Activated CD4-positive, alpha-beta T cell treated with anti-CD3 and anti-CD28 coated beads, Interleukin-2, amount 50 U/mL, for 4 hours (primary cell): Measurements from ENCODE around the gene FHIT.

Experiments
- DNase-seq, 2 experiments: peaks; one replicate each; pipeline ENCODE4 v3.0.0-alpha.2; 2020

Gene FHIT

DNA sequence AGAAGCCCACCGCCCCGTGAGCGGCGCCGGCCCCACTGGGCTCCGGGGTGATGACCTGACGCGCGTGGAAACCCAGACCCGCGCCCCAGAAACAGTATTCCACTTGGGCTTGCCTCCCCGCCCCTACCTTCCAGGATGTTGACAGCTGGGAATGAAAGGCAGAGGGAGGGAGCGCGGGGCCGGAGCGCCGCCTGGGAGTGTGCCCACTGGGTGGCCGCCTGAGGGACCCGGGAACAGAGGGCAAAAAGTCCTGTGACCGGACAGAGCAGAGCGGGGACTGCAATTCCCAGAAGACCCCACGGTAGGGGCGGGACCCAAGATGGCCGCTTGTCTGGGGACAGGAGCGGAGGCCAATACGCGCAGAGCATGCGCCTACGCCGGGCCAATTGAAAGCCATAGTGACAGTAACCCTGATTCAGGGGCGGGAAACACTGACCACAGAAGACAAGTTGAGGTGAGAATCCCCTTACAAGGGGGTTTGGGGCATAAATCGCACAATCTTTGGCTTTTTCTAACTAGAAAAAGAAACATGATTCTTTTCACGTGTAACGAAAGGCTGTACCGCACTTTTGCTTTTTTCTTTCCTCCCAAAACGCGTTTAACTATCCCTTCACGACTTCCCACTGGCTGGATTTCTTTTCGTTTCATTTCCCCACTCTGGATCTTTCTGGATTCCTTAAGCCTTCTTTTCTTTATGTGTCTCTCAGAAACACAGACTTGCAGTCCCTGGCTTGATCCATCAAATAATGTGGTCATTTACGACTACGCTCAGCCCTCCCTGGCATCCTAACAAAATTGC lies at the start of gene FHIT:
TSS of gene FHIT (minus strand) at position 279 of the 799 bp plus-strand sequence.
- peak; percentile 86 to 87 for DNase-seq

GRCh38 chr3:61300786-61301185 lies 49.5 kb upstream of the FHIT start:
- no peak for DNase-seq

GRCh38 chr3:61300006-61300380 lies 48.7 kb upstream of the FHIT start:
- DNase-seq = no peak

DNA sequence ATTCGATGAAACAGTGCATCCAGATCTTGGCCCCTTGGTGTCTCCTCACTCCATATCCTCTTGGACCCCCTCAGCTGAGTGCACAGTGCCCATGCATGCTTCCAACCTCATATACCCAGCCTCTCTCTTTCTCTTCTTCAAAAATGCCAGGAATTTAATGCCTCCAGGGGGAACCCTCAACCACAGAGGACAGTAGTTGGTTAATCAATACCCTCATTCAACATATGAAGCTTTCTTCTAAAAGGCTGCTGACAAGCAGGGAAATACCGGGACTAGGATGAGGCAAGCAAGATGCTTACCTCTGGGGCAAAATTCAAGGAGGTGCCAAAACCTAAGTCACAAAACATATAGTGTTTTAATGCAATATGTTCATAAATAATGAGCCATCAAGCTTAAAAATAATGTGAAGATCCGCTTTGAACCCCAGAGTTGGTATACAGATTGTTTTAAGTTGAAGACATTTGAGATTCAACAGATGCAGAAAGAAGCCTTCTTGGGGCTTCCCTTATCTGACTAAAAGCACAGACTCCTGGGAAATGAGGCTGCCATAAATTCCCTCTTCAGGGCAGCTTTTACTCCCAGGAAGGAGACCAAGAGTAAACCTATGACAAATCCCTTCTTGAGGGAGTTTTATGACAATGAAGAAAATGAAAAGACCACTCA lies 48.2 kb upstream of the FHIT start:
- no peak for DNase-seq

- no peak for DNase-seq
These were observed 46.6 kb upstream of the FHIT start for GRCh38 chr3:61297821-61298220.

GRCh38 chr3:61288446-61288845 lies 37.2 kb upstream of the FHIT start:
- DNase-seq = no peak

DNA sequence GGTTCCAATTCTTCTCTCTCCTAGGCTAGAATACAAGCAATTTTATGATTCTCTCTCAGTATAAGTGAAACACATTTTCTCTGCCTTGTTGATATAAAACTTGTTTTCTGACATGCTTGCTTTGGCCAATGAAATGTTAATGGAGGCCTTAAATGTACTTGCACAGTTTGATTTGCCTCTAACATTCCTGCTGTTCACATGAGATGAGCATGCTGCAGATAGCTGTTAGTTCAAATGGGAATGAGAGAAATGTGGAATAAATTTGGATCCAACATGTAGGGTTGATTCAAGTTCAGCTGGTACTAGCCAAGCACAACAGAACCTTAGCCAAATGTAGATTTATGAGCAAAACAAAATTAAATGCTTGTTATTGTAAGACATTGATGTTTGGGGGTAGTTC lies 32.6 kb upstream of the FHIT start:
- no peak for DNase-seq

DNA sequence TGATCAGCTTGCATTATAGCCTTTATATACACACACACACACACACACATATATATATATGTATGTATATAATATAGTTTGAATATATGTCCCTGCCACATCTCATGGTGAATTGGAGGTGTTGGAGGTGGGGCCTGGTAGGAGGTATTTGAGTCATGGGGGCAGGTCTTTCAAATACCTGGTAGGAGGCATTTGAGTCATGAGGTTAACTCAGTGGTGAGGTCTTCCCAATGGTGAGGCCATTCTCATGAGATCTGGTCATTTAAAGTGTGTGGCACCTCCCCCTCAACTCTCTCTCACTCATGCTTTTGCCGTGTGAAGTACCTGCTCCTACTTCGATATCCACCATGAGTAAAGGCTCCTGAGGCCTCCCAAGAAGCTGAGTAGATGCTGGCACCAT lies 27.5 kb upstream of the FHIT start:
- DNase-seq = no peak

- DNase-seq = no peak
These were observed 26.2 kb upstream of the FHIT start for GRCh38 chr3:61277411-61277810.

DNA sequence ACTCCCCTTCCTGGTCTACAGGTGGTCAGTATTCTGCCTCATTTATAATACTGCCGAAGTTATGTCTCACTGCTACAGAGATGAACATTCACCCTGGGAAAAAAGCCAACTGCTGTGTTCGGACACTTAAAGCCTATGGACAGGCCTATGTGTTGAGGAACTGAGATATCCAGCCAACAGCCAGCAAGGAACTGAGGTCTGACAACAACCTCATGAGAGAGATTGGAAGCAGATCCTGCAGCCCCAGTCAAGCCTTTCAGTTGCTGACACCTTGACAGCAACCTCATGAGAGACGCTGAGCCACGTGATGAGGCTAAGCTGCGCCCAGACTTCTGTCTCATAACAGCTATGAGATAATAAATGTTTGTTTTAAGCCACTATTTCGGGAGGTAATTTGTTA lies 18.2 kb upstream of the FHIT start:
- no peak for DNase-seq

GRCh38 chr3:61268644-61269043 lies 17.4 kb upstream of the FHIT start:
- no peak for DNase-seq

DNA sequence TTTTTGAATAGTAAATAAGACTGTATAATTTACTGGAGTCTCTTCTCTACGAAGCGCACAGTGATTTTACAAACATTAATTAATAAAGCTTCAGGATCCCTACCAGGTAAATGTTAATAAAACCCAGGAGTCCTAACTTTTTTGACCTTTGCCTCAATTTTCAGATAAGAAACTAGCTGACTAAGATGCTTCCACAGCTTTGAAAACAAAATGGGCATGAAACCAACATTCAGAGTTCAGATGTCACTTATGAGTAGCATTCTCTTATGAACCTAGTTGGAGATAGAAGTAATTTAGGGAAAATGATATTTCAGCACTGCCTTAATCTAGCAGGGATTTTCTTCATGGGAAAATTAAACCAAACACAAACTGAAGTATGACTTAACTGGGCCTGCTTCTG lies 13.0 kb upstream of the FHIT start:
- no peak for DNase-seq

DNA sequence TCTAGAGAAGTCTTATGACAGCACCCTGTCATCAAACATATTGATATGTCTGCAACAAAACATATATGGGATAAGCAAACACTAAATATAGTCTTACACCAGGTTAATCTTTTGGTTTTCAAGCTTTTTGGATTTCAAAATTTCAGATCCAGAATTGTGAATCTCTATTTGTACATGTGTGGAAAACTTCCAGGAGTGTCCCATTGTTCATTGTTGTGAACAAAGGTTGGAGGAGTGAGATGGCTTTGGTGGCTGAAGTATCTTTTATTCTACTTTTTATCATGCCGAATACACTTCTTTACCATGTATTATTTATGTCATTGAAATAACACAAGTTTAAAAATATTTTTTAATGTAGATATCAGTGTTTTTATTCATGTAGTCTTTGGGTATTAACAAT lies 5.9 kb upstream of the FHIT start:
- no peak for DNase-seq

- DNase-seq = no peak
These were observed 2.5 kb upstream of the FHIT start for GRCh38 chr3:61253756-61254155.

GRCh38 chr3:61252836-61253235 lies 1.6 kb upstream of the FHIT start:
- DNase-seq = no peak

GRCh38 chr3:61250784-61251173 lies 473 bp downstream of the FHIT start:
- DNase-seq = no peak

- no peak for DNase-seq
These were observed 2.8 kb downstream of the FHIT start for GRCh38 chr3:61248496-61248895.

- DNase-seq = no peak
These were observed 4.1 kb downstream of the FHIT start for GRCh38 chr3:61247191-61247590.

GRCh38 chr3:61239871-61240270 lies 11.4 kb downstream of the FHIT start:
- DNase-seq = no peak

DNA sequence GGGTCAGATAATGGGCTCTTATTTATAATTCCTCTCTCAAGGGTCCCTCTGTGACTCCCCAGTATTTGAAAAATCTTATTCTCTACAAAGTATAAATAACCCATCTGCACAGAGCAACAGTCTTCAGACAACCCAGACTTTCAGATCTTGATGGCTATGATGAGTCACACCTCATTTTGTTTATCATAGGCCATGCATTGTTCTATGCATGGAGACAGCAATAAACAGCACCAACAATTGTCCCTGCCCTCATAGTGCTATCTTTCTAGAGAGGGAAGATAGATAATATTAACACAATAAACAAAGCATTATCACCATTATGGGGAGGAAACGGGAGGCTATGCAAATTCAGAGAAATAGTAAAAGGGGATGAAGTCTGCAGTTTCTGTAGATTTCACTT lies 13.4 kb downstream of the FHIT start:
- DNase-seq = no peak

DNA sequence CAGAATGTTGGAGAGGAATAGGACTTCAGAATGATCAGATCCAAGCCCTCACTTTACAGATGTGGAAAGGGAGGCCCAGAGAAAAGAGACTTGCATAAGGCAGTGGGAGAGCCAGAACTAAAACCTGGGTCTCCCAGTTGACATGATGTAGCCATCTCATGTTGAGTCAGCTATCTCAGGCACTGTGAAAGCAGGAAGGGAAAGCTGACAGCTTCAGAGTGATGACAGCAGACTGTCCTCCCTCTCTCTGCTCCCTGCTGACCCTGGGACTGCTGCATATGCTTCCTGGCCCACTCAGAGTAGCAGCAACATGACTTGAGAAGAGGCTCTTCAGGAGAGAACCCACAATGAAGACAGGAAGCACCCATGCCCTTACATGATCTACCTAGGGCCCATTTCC lies 14.7 kb downstream of the FHIT start:
- DNase-seq = no peak

DNA sequence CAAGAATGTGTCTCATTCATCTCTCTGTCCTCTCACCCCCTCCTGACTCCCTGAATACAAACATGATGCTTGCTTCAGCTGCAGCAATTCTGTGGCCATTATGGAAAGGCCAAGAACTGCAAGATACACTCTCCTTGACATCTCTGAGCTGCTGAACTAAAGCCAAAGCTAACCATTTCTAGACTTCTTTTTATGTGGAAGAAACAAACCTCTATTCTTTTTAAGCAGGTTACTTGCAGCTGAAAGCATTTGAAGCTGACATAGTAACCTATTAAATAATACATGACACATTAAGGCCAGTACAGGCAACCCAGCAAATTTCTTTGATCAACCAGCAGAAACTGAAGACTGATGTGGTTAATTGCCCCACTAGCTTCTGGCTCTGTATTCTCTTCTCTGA lies 17.5 kb downstream of the FHIT start:
- DNase-seq = no peak

DNA sequence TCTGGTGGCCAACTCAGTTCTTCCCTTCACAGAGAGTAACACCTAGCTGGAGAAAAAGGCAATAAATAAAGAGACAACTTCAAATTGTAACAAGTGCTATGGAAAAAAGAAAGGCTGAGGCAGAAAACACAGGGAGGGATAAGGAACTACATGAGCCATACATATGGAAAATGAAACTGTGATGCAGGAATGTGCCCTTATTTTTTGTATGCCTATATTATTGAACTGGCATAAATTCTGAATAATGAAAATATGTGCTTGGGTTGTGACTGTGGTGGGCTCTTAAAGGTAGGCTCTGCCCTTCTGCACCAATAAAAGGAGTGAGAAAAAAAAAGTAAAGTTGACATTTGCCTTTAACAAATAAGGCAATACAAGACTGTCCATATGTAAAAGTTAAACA lies 19.6 kb downstream of the FHIT start:
- DNase-seq = no peak

- DNase-seq = no peak
These were observed 23.5 kb downstream of the FHIT start for GRCh38 chr3:61227799-61228198.

GRCh38 chr3:61226166-61226686 lies 25.0 kb downstream of the FHIT start:
- DNase-seq = no peak
